Prostate gland (tissue), 2 donors: ENCODE data around the gene TMEM60.

Source experiments
- CTCF ChIP-seq, 4 experiments: fragments of 200-600 bp in 2 of 4; fragments of 450-650 bp in 2 of 4; sonication (generic) in 2 of 4; IDR thresholded peaks; 1 replicate in 3 of 4; 2 replicates in 1 of 4; pipeline ENCODE4 v1.5.1; 2016 to 2019; ENCODE audit warnings: antibody characterized with exemption in 4 of 4, mild to moderate bottlenecking in 2 of 4, moderate library complexity in 2 of 4
- POLR2A ChIP-seq: fragments of 450-650 bp; IDR thresholded peaks from one replicate; pipeline ENCODE4 v1.6.1; 2016; ENCODE audit warnings: antibody characterized with exemption, mild to moderate bottlenecking
- POLR2AphosphoS5 ChIP-seq: sonication (generic); formaldehyde crosslinking; IDR thresholded peaks from one replicate; pipeline ENCODE4 v1.6.1; 2017; ENCODE audit warnings: antibody characterized with exemption

DNA sequence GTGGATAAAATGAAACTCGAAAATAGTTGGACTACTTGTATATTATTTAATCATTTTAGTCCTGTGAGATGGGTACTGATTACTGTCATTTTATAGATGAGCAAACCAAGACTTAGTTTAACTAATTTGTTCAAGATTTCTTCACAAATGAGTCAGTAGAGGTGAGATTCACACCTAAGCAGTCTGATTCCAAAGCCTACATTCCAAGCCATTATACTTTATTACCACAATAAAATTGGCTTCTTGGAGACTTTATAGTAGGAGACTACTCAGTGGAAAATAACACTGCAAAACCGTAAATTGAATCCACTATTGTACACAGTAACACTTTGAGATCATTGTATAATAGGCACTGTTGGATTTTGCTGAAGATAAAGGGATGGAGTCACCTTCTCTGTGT lies 2.5 kb upstream of the TMEM60 start:
- TF ChIP-seq CTCF (IDR thresholded peaks at IDR 0.05) = no peak
- no peak for TF ChIP-seq POLR2A
- no peak for TF ChIP-seq POLR2AphosphoS5
